ENCODE measurements around the gene RSU1. TPM values are rescaled to one million over a fixed set of nuclear protein-coding genes. Genes with fewer than 3 reads are reported as not detected.
"Not testable (repeated sequence)": the region's sequence is repeated elsewhere in the genome, so short reads cannot be mapped to it uniquely, and the experiment has no call there.

Gene RSU1
- total RNA-seq, 2 donors from 2014 or later: 21.4 to 28.3 TPM

DNA sequence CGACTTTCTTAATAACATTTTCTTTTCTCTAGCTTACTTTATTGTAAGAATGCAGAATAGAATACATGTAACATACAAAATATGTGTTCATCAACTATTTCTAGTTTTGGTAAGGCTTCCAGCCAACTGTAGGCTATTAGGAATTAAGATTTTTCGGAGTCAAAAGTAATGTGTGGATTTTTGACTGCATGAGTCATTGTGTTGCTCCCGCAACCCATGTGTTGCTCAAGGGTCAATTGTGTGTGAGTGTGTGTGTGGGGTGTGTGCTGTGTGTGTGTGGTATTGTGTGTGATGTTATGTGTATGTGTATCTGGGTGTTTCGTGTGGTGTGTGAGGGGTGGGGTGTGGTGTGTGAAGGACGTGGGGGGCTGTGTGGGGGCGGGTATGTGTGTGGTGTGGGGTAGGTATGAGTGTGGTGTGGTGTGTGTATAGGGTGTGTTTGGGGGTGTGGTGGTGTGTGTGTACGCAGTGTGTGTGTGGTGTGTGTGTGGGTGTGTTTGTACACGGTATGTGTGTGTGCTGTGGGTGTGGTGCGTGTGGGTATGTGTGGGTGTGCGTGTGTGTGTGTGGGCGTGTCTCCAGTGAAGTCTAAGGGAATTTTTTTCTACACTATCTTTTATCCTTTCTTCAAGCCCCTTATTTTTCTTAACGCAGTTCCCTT is 60.5 kb downstream of the RSU1 start:
- intact Hi-C loops (cut with DNase I): no loop called here
- no peak overlapping the region for H3K27ac ChIP-seq
- DNase-seq (no peak), ATAC-seq (no peak)
- H3K9me3 ChIP-seq: no peaks in the 10 kb centered on the region
- H3K4me1 ChIP-seq: no peaks in the 10 kb centered on the region
- H3K27me3 ChIP-seq: no peaks in the 10 kb centered on the region
- H3K36me3 ChIP-seq (replicated peaks in 1 of 2; ENCODE audit: insufficient read depth in 1 of 2, low read depth in 2 of 2): peaks cover 0 to 4% of the 10 kb centered on the region in 2 donors
- H3K4me3 ChIP-seq: no peak overlapping the region
- TF ChIP-seq CTCF (IDR thresholded peaks at IDR 0.05) (no peak), POLR2A (IDR thresholded peaks at IDR 0.05) (no peak)
- 93 to 95% methylated on average over 12 of the region's 12 CpGs for WGBS, 2 donors

DNA sequence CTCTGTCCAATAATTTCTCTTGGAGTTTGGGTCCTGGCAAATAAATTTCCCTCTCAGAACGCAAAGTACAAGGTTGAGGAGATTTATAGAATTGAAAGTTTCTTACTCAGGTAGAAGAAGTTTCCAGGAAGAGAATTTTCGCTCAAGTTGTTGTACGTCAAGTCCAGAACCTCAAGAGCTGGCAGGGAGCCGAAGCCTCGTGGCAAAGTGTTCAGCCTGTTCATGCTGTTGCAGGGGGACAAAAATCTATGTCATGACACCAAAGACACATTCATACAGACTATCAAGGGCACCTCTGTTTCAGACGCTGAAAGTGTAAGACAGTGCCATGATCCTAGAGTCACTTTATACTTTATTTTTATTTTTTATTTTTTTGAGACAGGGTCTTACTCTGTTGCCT is 62.5 kb downstream of the RSU1 start:
- no peak for TF ChIP-seq CTCF (IDR thresholded peaks at IDR 0.05)
- no peak for TF ChIP-seq POLR2A (IDR thresholded peaks at IDR 0.05)
- no peak overlapping the region for H3K27ac ChIP-seq
- intact Hi-C loops (cut with DNase I): no loop called here
- H3K4me1 ChIP-seq: no peaks in the 10 kb centered on the region
- ATAC-seq: no peak
- no peak for DNase-seq
- H3K4me3 ChIP-seq: no peak overlapping the region
- H3K27me3 ChIP-seq: no peaks in the 10 kb centered on the region
- H3K9me3 ChIP-seq: no peaks in the 10 kb centered on the region
- 83 to 89% methylated on average over 6 of the region's 6 CpGs for WGBS, 2 donors
- H3K36me3 ChIP-seq (replicated peaks in 1 of 2; ENCODE audit: insufficient read depth in 1 of 2, low read depth in 2 of 2): peaks cover 2 to 4% of the 10 kb centered on the region in 2 donors

DNA sequence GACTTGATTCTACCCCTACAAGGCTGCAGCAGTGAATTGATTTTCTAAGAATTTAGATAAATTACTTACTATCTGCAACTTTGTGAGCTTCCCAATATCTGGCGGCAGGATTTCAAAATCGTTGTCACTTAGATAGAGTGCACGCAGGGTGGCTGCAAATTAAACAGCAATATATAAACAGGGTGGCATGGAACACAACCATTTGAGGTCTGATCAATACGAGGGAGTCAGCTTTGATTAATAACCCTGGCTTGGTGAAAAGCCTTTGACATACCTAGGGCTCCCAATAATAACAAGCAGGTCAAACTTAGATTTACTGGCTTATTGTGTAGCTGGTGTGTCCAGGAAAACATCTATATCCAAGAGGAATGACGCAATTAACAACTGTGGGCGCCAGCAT is 64.4 kb downstream of the RSU1 start:
- WGBS, 2 donors: 50 to 55% methylated on average over 6 of the region's 6 CpGs
- H3K27ac ChIP-seq; H3K4me3 ChIP-seq; H3K27me3 ChIP-seq; intact Hi-C loops (cut with DNase I); H3K36me3 ChIP-seq (replicated peaks in 1 of 2; ENCODE audit: insufficient read depth in 1 of 2, low read depth in 2 of 2); ATAC-seq; H3K4me1 ChIP-seq; DNase-seq; H3K9me3 ChIP-seq: not testable (repeated sequence)

DNA sequence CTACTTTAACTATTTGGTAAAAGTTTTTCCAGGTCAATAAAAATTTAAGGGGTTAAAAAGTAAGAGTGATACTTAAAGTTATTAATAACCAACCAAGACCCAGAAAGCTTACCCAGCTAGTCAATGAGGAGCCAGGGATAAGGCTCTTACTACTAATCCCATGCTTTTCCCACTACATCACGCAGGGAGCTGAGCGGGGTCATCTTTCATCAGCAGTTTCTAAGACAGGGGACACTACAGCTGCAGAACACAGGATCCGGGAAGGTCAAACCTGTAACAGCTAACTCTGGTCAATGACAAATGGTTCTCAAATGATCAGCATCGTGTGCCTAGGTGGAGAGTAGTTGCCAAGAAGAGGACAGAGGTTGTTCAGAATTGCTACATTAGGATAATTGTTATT is 65.1 kb downstream of the RSU1 start:
- H3K4me1 ChIP-seq: no peaks in the 10 kb centered on the region
- no peaks in the 10 kb centered on the region for H3K9me3 ChIP-seq
- 85 to 91% methylated on average over 4 of the region's 4 CpGs for WGBS, 2 donors
- peaks cover 2 to 4% of the 10 kb centered on the region in 2 donors for H3K36me3 ChIP-seq (replicated peaks in 1 of 2; ENCODE audit: insufficient read depth in 1 of 2, low read depth in 2 of 2)
- DNase-seq (no peak), ATAC-seq (no peak)
- no peak overlapping the region for H3K4me3 ChIP-seq
- no peak overlapping the region for H3K27ac ChIP-seq
- intact Hi-C loops (cut with DNase I): no loop called here
- H3K27me3 ChIP-seq: no peaks in the 10 kb centered on the region
- TF ChIP-seq POLR2A (IDR thresholded peaks at IDR 0.05) (no peak), CTCF (IDR thresholded peaks at IDR 0.05) (no peak)

GRCh38 chr10:16751244-16751643 is 66.0 kb downstream of the RSU1 start:
- no peak for ATAC-seq
- intact Hi-C loops (cut with DNase I): no loop called here
- Histone ChIP-seq H3K27ac (no peak overlapping the region), H3K4me3 (no peak overlapping the region), H3K4me1 (no peaks in the 10 kb centered on the region), H3K27me3 (no peaks in the 10 kb centered on the region), H3K36me3 (replicated peaks in 1 of 2; ENCODE audit: insufficient read depth in 1 of 2, low read depth in 2 of 2) (peaks cover 2 to 4% of the 10 kb centered on the region in 2 donors), H3K9me3 (no peaks in the 10 kb centered on the region)
- TF ChIP-seq CTCF (IDR thresholded peaks at IDR 0.05) (no peak), POLR2A (IDR thresholded peaks at IDR 0.05) (no peak)
- DNase-seq: no peak
- WGBS, 2 donors: 96 to 98% methylated on average over 8 of the region's 8 CpGs
